Uterus (tissue), 4 donors: ENCODE measurements around the gene SNX30. TPM values are rescaled to one million over a fixed set of nuclear protein-coding genes. Genes with fewer than 3 reads are reported as not detected.

Experiments
- DNase-seq, 2 donors: peaks; one replicate each; pipeline ENCODE4 v3.0.0-alpha.2; 2019 to 2020
- H3K27ac ChIP-seq, 2 donors: fragments of 200-600 bp; sonication (generic); 1 replicate in 1 of 2; 2 replicates in 1 of 2; pipeline ENCODE4 v1.5.1; 2016 to 2018
- H3K27me3 ChIP-seq, 2 donors: fragments of 200-600 bp; sonication (generic); one replicate each; pipeline ENCODE4 v1.5.1; 2018 to 2019; ENCODE audit warnings: control low read depth in 1 of 2
- H3K36me3 ChIP-seq, 2 donors: fragments of 200-600 bp; sonication (generic); one replicate each; pipeline ENCODE4 v1.5.1; 2019; ENCODE audit warnings: control low read depth in 1 of 2
- H3K4me1 ChIP-seq, 2 donors: fragments of 200-600 bp; sonication (generic); one replicate each; pipeline ENCODE4 v1.5.1; 2018 to 2019; ENCODE audit warnings: control low read depth in 1 of 2
- H3K4me3 ChIP-seq, 2 donors: fragments of 200-600 bp; sonication (generic); 1 replicate in 1 of 2; 2 replicates in 1 of 2; pipeline ENCODE4 v1.5.1; 2018 to 2019; ENCODE audit warnings: mild to moderate bottlenecking in 1 of 2
- H3K9me3 ChIP-seq, 2 donors: fragments of 200-600 bp; sonication (generic); one replicate each; pipeline ENCODE4 v1.5.1; 2019; ENCODE audit warnings: control low read depth in 1 of 2
- POLR2A ChIP-seq, 2 donors: fragments of 450-650 bp; IDR thresholded peaks; one replicate each; pipeline ENCODE4 v1.6.1; 2016; ENCODE audit warnings: antibody characterized with exemption in 2 of 2, mild to moderate bottlenecking in 1 of 2, moderate library complexity in 1 of 2
- intact Hi-C: fragments of 100-400 bp; cut with DNase I; formaldehyde crosslinking; loops from one replicate; pipeline ENCODE4 v1.15.1; 2023; ENCODE audit warnings: low total_unique reads
- total RNA-seq, 4 donors: library from RNA; depleted of rRNA in 3 of 4; stranded (reverse); fragments of >200 nt in 3 of 4; gene quantifications; one replicate each; pipeline versions ENCODE4 v1.1.0 to v1.2.4, GENCODE V29; 2014 to 2023
- TF ChIP-seq, protein P1 (sequence below), 4 experiments: fragments of 200-600 bp in 2 of 4; fragments of 450-650 bp in 2 of 4; sonication (generic) in 2 of 4; IDR thresholded peaks; one replicate each; pipeline ENCODE4 v1.5.1; 2016 to 2019; ENCODE audit warnings: antibody characterized with exemption in 4 of 4, mild to moderate bottlenecking in 2 of 4, moderate library complexity in 1 of 4
- donor health status: DM: yes; HTN: yes; CAD: no.

Gene SNX30
- total RNA-seq, 4 donors from 2014 or later = 3.1 to 20.3 (median 11.6) TPM

DNA sequence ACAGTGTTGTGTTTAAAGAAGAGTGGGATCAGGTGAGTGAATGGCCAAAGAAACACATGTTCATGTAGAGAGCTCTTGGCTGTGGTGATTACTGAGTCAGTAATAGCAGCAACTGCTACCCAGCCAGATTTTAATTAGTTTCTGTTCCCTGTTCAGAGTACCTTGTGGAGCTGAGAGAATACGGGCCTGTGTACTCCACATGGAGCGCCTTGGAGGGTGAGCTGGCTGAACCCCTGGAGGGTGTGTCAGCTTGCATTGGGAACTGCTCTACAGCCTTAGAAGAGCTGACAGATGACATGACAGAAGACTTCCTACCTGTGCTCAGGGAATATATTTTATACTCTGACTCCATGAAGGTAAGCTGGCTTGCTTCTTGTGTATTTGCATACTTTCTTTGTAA, 87.8 kb downstream of the SNX30 start:
- Histone ChIP-seq H3K36me3 (no peaks in the 10 kb centered on the region), H3K9me3 (no peaks in the 10 kb centered on the region), H3K27ac (no peak overlapping the region), H3K4me1 (no peaks in the 10 kb centered on the region), H3K4me3 (no peak overlapping the region), H3K27me3 (no peaks in the 10 kb centered on the region)
- no peak for DNase-seq
- intact Hi-C loops = no loop called here
- TF ChIP-seq, protein P1, sequence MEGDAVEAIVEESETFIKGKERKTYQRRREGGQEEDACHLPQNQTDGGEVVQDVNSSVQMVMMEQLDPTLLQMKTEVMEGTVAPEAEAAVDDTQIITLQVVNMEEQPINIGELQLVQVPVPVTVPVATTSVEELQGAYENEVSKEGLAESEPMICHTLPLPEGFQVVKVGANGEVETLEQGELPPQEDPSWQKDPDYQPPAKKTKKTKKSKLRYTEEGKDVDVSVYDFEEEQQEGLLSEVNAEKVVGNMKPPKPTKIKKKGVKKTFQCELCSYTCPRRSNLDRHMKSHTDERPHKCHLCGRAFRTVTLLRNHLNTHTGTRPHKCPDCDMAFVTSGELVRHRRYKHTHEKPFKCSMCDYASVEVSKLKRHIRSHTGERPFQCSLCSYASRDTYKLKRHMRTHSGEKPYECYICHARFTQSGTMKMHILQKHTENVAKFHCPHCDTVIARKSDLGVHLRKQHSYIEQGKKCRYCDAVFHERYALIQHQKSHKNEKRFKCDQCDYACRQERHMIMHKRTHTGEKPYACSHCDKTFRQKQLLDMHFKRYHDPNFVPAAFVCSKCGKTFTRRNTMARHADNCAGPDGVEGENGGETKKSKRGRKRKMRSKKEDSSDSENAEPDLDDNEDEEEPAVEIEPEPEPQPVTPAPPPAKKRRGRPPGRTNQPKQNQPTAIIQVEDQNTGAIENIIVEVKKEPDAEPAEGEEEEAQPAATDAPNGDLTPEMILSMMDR (IDR thresholded peaks at IDR 0.05) = no peak
- no peak for TF ChIP-seq POLR2A (IDR thresholded peaks at IDR 0.05)

DNA sequence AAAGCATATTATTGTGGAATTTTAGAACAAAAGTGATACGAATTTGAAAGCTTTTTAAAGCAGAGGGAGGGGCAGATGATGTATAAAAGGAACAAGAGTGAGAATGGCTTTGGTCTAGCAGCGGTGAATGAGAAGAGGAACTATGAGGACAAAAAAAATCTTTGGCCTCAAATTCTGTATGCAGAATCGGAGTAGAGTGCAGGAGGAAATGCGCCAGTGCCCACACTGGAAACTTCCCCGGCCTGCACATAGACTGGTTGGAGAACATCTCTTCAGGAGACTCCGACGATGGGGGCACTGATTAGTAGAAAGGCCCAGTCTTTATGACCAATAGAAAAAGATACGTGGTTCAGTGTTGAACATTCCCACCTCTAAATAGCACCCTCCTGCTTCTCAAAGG, 88.8 kb downstream of the SNX30 start:
- no peak overlapping the region for H3K27ac ChIP-seq
- TF ChIP-seq, protein P1 (IDR thresholded peaks at IDR 0.05) = no peak
- no peak for TF ChIP-seq POLR2A (IDR thresholded peaks at IDR 0.05)
- no peaks in the 10 kb centered on the region for H3K36me3 ChIP-seq
- intact Hi-C loops = no loop called here
- no peaks in the 10 kb centered on the region for H3K4me1 ChIP-seq
- H3K9me3 ChIP-seq = no peaks in the 10 kb centered on the region
- no peak for DNase-seq
- no peaks in the 10 kb centered on the region for H3K27me3 ChIP-seq
- H3K4me3 ChIP-seq = no peak overlapping the region

DNA sequence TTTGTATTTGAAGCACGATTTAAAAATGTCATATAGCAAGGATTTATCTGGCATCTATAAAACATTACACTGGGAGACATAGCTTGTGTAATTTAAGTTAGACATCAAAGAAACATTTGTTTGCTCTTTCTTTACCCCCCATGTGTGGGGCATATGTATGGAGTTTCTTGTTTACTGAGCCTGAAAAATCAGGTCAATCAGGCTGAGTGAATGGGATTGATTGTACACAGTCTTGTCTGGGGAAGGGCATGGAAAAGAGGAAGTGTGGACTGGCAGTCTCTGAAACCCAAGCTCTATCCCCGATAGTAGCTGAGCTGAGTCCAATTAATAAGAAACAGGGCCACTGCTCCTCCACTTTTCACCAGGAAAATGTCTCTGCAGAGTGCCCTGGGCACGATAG, 90.7 kb downstream of the SNX30 start:
- Histone ChIP-seq H3K9me3 (no peaks in the 10 kb centered on the region), H3K4me3 (no peak overlapping the region), H3K27ac (no peak overlapping the region), H3K27me3 (no peaks in the 10 kb centered on the region), H3K4me1 (no peaks in the 10 kb centered on the region), H3K36me3 (no peaks in the 10 kb centered on the region)
- DNase-seq = no peak
- TF ChIP-seq, protein P1 (IDR thresholded peaks at IDR 0.05) = no peak
- TF ChIP-seq POLR2A (IDR thresholded peaks at IDR 0.05) = no peak
- intact Hi-C loops = no loop called here

DNA sequence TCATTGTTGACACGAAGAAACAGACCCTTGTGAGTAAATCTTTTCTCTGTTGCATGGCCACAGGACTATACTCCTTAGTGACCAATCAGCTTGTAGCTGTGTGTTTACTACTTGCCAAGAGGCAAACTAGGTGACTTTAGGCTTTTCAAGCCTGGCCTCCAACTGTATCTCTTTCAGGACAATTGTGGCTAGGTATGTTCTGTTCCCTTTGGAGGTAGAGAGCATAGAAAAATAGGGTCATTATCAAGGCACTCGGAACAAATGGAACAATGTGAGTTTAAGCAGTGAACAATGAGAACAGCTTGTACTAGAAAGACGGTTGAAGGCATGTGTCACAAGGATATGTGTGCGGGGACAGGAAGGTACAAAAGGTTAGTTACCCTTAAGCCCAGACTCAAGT, 92.0 kb downstream of the SNX30 start:
- intact Hi-C loops = no loop called here
- DNase-seq = no peak
- Histone ChIP-seq H3K9me3 (no peaks in the 10 kb centered on the region), H3K4me3 (no peak overlapping the region), H3K27me3 (no peaks in the 10 kb centered on the region), H3K4me1 (no peaks in the 10 kb centered on the region), H3K27ac (no peak overlapping the region), H3K36me3 (no peaks in the 10 kb centered on the region)
- TF ChIP-seq POLR2A (IDR thresholded peaks at IDR 0.05) = no peak
- TF ChIP-seq, protein P1 (IDR thresholded peaks at IDR 0.05) = no peak

DNA sequence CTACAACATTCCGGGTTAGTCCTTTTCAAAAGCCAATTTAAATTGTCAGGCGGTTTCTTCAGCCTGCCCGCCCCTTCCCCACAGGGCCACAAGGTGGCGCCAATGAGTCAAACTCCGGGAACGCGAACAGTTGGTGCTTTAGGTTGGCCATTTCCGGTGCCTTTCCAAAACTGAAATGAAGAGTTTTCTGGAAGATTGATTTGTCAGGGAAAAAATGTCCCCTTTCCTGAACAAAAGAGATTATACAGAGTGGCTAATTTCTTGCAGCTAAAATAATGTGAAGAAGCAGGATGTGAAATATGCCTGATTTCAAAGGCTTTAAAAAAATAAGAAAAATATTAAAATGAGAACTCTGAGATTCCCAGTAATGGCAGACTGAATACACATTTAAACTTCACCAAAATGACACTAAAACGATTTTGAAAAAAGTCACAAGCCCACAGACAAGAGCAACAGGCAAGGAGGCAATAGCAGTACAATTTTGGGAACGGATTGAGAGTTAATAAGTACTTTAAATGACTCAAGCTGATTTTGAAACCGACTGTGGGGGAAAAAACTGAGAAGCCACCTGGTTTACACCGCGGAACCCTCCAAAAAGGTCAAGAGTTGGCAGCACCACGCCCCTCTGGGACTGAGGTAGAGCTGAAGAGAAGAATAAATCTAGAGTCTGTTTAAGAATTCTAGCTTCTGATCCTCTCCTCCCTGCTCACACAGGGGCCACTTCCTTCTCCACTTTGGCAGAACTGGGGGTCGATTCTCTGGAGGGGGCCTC, 94.4 kb downstream of the SNX30 start:
- no peak overlapping the region for H3K4me3 ChIP-seq
- H3K4me1 ChIP-seq = no peaks in the 10 kb centered on the region
- intact Hi-C loops = no loop called here
- no peaks in the 10 kb centered on the region for H3K27me3 ChIP-seq
- TF ChIP-seq, protein P1 (IDR thresholded peaks at IDR 0.05) = peak; percentile 83 to 98 (median 90)
- no peak for TF ChIP-seq POLR2A (IDR thresholded peaks at IDR 0.05)
- DNase-seq = peak; percentile 66 to 83
- H3K27ac ChIP-seq = no peak overlapping the region
- no peaks in the 10 kb centered on the region for H3K36me3 ChIP-seq
- H3K9me3 ChIP-seq = no peaks in the 10 kb centered on the region
